GM12878 (cell line): ENCODE data around the gene MITD1. TPM values are rescaled to one million over a fixed set of nuclear protein-coding genes. Genes with fewer than 3 reads are reported as not detected.

ENCODE experiments used
- ATAC-seq: fragments of 200-7000 bp; cut with Tn5 transposase; 3 replicates; pipeline ENCODE4 v1.9.1; 2020; ENCODE audit warnings: mild to moderate bottlenecking, moderate library complexity
- BruUV-seq: library from RNA; stranded (reverse); fragments of 400-500 nt; replicated peaks from 2 replicates; lab custom pipeline; 2021; lab: Mats Ljungman, UMichigan
- CTCF ChIA-PET: fragments of 300-600 bp; sonication (Branson Sonifier 250); formaldehyde crosslinking; extraction: SDS; loops from one replicate; lab custom pipeline; 2021; ENCODE audit warnings: inconsistent platforms; lab: Yijun Ruan, JAX
- POLR2A ChIA-PET: fragments of 350-600 bp; formaldehyde crosslinking; extraction: SDS; loops from one replicate; lab custom pipeline; 2021; ENCODE audit warnings: inconsistent platforms; lab: Charles Lee
- RAD21 ChIA-PET: fragments of 300-600 bp; sonication (Branson Sonifier 250); formaldehyde crosslinking; loops from one replicate; lab custom pipeline; 2023; ENCODE audit warnings: antibody characterized with exemption; ENCODE audit not compliant: unreplicated experiment; lab: Charles Lee
- SMC1A ChIA-PET: fragments of 300-600 bp; sonication (Branson Sonifier 250); formaldehyde crosslinking; loops from one replicate; lab custom pipeline; 2023; ENCODE audit not compliant: unreplicated experiment, uncharacterized antibody; lab: Charles Lee
- DNase-seq: peaks from one replicate; pipeline ENCODE4 v3.0.0-alpha.2; 2011; ENCODE audit warnings: low read depth, low spot score
- FAIRE-seq: peaks from 3 replicates; lab custom pipeline; 2011; peaks lifted over from hg19 to GRCh38; lab: Jason Lieb, UNC
- H2AFZ ChIP-seq: 2 replicates; pipeline ENCODE4 v1.6.0; 2011; ENCODE audit warnings: low read depth, low read length, control low read depth; ENCODE audit not compliant: control insufficient read depth
- H3K27ac ChIP-seq: 2 replicates; pipeline ENCODE4 v1.5.1; 2011; ENCODE audit warnings: control low read depth; ENCODE audit not compliant: control insufficient read depth, insufficient read depth
- H3K27me3 ChIP-seq, 2 experiments: replicated peaks in 1 of 2; 2 replicates each; pipeline versions ENCODE4 v1.6.0 to v1.6.1; 2011; ENCODE audit warnings: low read length in 1 of 2; ENCODE audit not compliant: control insufficient read depth in 2 of 2, insufficient read depth in 2 of 2
- H3K36me3 ChIP-seq, 2 experiments: 2 replicates each; pipeline ENCODE4 v1.5.1; 2011; ENCODE audit warnings: low read length in 1 of 2; ENCODE audit not compliant: control insufficient read depth in 2 of 2, insufficient read depth in 2 of 2
- H3K4me1 ChIP-seq: 2 replicates; pipeline ENCODE4 v1.6.1; 2011; ENCODE audit warnings: mild to moderate bottlenecking, low read length, moderate library complexity, mixed read lengths; ENCODE audit not compliant: control insufficient read depth, insufficient read depth
- H3K4me2 ChIP-seq: 2 replicates; pipeline ENCODE4 v1.6.0; 2011; ENCODE audit warnings: control low read depth; ENCODE audit not compliant: control insufficient read depth, insufficient read depth
- H3K4me3 ChIP-seq: fragments of 200-600 bp; sonication (generic); 2 replicates; pipeline ENCODE4 v1.5.1; 2016
- H3K79me2 ChIP-seq: 2 replicates; pipeline ENCODE4 v1.6.0; 2011; ENCODE audit warnings: low read length; ENCODE audit not compliant: control insufficient read depth, insufficient read depth
- H3K9ac ChIP-seq: 2 replicates; pipeline ENCODE4 v1.8.0; 2011; ENCODE audit warnings: low read length, control low read depth, mixed read lengths; ENCODE audit not compliant: control insufficient read depth, insufficient read depth
- H3K9me3 ChIP-seq: replicated peaks from 3 replicates; pipeline ENCODE4 v1.5.1; 2011; ENCODE audit warnings: mild to moderate bottlenecking, low read length; ENCODE audit not compliant: control insufficient read depth, insufficient read depth
- H4K20me1 ChIP-seq: 2 replicates; pipeline ENCODE4 v1.6.0; 2011; ENCODE audit not compliant: control insufficient read depth, insufficient read depth
- CHD1 ChIP-seq: IDR thresholded peaks from 2 replicates; pipeline ENCODE4 v1.6.1; 2012; ENCODE audit warnings: low read depth, low read length, improper control_type of control experiment
- CREB1 ChIP-seq: IDR thresholded peaks from 2 replicates; pipeline ENCODE4 v1.6.1; 2012; ENCODE audit warnings: low read depth, mild to moderate bottlenecking, inconsistent platforms
- EP300 ChIP-seq, 2 experiments: fragments of 150-350 bp in 1 of 2; IDR thresholded peaks; 2 replicates each; pipeline ENCODE4 v1.6.1; 2011 to 2012; ENCODE audit warnings: low read depth in 2 of 2, low read length in 2 of 2, borderline replicate concordance in 1 of 2, improper control_type of control experiment in 1 of 2, inconsistent platforms in 1 of 2; ENCODE audit not compliant: control insufficient read depth in 1 of 2
- NFXL1 ChIP-seq: fragments of 450-650 bp; IDR thresholded peaks from 2 replicates; pipeline ENCODE4 v1.6.1; 2017; ENCODE audit warnings: antibody characterized with exemption, mild to moderate bottlenecking, borderline replicate concordance
- PKNOX1 ChIP-seq: fragments of 450-650 bp; IDR thresholded peaks from 2 replicates; pipeline ENCODE4 v1.6.1; 2016; ENCODE audit warnings: mild to moderate bottlenecking
- PML ChIP-seq: IDR thresholded peaks from 2 replicates; pipeline ENCODE4 v1.6.1; 2012; ENCODE audit warnings: low read length, inconsistent platforms
- SKIL ChIP-seq: fragments of 450-650 bp; IDR thresholded peaks from 2 replicates; pipeline ENCODE4 v1.6.1; 2017; ENCODE audit warnings: mild to moderate bottlenecking, low read depth, inconsistent platforms; ENCODE audit not compliant: poor library complexity, severe bottlenecking
- ZNF384 ChIP-seq: IDR thresholded peaks from 2 replicates; pipeline ENCODE4 v1.6.1; 2012; ENCODE audit warnings: low read depth, mild to moderate bottlenecking, low read length, improper control_type of control experiment, borderline replicate concordance
- ZZZ3 ChIP-seq: IDR thresholded peaks from 2 replicates; pipeline ENCODE4 v1.6.1; 2011; ENCODE audit warnings: low read depth; ENCODE audit not compliant: control insufficient read depth, insufficient read length
- WGBS: methylation state at CpG from one replicate; pipeline ENCODE4 v1.1.6; 2016; ENCODE audit warnings: low lambda C conversion rate; ENCODE audit not compliant: insufficient replicate concordance, insufficient coverage; ENCODE audit errors: missing lambda C conversion rate; 5-methylcytosine and 5-hydroxymethylcytosine counted together
- in situ Hi-C: fragments of 300-500 bp; cut with MboI; formaldehyde crosslinking; loops from 9 replicates; pipeline ENCODE4 v1.14.3; 2018; ENCODE audit warnings: mixed read lengths
- intact Hi-C: fragments of 100-400 bp; cut with micrococcal nuclease; formaldehyde crosslinking; loops from one replicate; pipeline ENCODE4 v1.14.2; 2022; ENCODE audit not compliant: unreplicated experiment
- polyA plus RNA-seq, 11 experiments: library from polyadenylated mRNA; depleted of rRNA in 4 of 11; unstranded in 6 of 11; stranded (reverse) in 5 of 11; fragments of >200 nt; fragmentation: Nextera tagmentation in 4 of 11; fragmentation: Illumina TruSeq in 1 of 11; extraction: Ambion mirVana in 4 of 11; extraction: Trizol in 1 of 11; gene quantifications; 1 replicate in 1 of 11; 2 replicates in 10 of 11; pipeline versions ENCODE4 v1.2.1 to v1.2.3, GENCODE V29; 2011 to 2016; ENCODE audit warnings: inconsistent platforms in 2 of 11, missing spikeins in 2 of 11, low read depth in 1 of 11
- total RNA-seq, 4 experiments: library from RNA; depleted of rRNA in 3 of 4; stranded (reverse); fragments of >200 nt in 3 of 4; fragmentation: Illumina TruSeq in 1 of 4; extraction: Trizol in 1 of 4; gene quantifications; 2 replicates each; pipeline versions ENCODE4 v1.2.1 to v1.2.3, GENCODE V29; 2013 to 2021
- TF ChIP-seq, protein P1 (sequence below): IDR thresholded peaks from 2 replicates; pipeline ENCODE4 v1.6.1; 2011; ENCODE audit warnings: borderline replicate concordance, low read depth, mild to moderate bottlenecking, moderate library complexity, mixed read lengths, low read length; ENCODE audit not compliant: insufficient read depth; ENCODE audit errors: extremely low read length

MITD1 gene
- total and polyA plus RNA-seq, 10 of the 15 experiments (the other 5 are each of a cell fraction or from before 2014, with no cell fraction given), result 33.0 to 116 (median 63.5) TPM

- BruUV-seq, result no TSS peak
- SMC1A ChIA-PET, result interaction anchor here (1.3 to 1.4 kb wide), 3 partner anchors 9 to 22 kb away, joined by 3 read pairs; no protein-coding TSS in a partner anchor
- peaks cover 11% of the 10 kb centered on the region for H3K79me2 ChIP-seq
- H3K4me3 ChIP-seq, result no peak overlapping the region
- TF ChIP-seq ZNF384 (no peak), EP300 (IDR thresholded peaks at IDR 0.05; ENCODE audit: borderline replicate concordance in 1 of 2, control insufficient read depth in 1 of 2, low read depth in 2 of 2, low read length in 2 of 2) (no peak), CREB1 (no peak), NFXL1 (no peak), SKIL (no peak), CHD1 (no peak), PML (no peak), ZZZ3 (no peak), PKNOX1 (no peak)
- TF ChIP-seq, protein P1, sequence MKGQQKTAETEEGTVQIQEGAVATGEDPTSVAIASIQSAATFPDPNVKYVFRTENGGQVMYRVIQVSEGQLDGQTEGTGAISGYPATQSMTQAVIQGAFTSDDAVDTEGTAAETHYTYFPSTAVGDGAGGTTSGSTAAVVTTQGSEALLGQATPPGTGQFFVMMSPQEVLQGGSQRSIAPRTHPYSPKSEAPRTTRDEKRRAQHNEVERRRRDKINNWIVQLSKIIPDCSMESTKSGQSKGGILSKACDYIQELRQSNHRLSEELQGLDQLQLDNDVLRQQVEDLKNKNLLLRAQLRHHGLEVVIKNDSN, result no peak
- no peak for FAIRE-seq
- no peaks in the 10 kb centered on the region for H3K4me1 ChIP-seq
- POLR2A ChIA-PET, result interaction anchor here (2.6 kb wide), 1 partner anchor 11 kb away, joined by 10 read pairs; the partner anchor contains the start of gene C2orf15
- WGBS, result 89% methylated on average over 7 of the region's 7 CpGs
- no peaks in the 10 kb centered on the region for H3K27me3 ChIP-seq
- RAD21 ChIA-PET, result no interaction called here
- DNase-seq, result no peak
- intact Hi-C loops (loop anchor here (10.0 kb wide), 1 partner anchor 508 kb away; no protein-coding TSS in a partner anchor), in situ Hi-C loops (no loop called here)
- no peaks in the 10 kb centered on the region for H4K20me1 ChIP-seq
- no peak overlapping the region for H2AFZ ChIP-seq
- no peaks in the 10 kb centered on the region for H3K9me3 ChIP-seq
- ATAC-seq, result no peak
- no peak overlapping the region for H3K27ac ChIP-seq
- no peak overlapping the region for H3K9ac ChIP-seq
- CTCF ChIA-PET, result interaction anchor here (0.6 to 1.5 kb wide), 2 partner anchors 11 to 688 kb away, joined by 3 to 9 read pairs; partner anchors contain the start of gene C2orf15
- peak overlapping the region; percentile 30; the same call in 1 of the 2 replicates for H3K4me2 ChIP-seq
- H3K36me3 ChIP-seq, result no peaks in the 10 kb centered on the region
Measured at GRCh38 chr2:99152199-99152895, 28.5 kb downstream of the MITD1 start.
